Gastrocnemius medialis (tissue), 4 donors: ENCODE measurements around the gene GNB1. TPM values are rescaled to one million over a fixed set of nuclear protein-coding genes. Genes with fewer than 3 reads are reported as not detected.
A peak's percentile ranks its signal among the peaks of the same experiment; 100 is the strongest.

Source experiments
- ATAC-seq, 2 donors: fragments of 150-250 bp; one replicate each; pipeline ENCODE4 v1.9.1; 2016
- DNase-seq, 2 donors: peaks; one replicate each; pipeline ENCODE4 v3.0.0-alpha.2; 2019
- H3K27ac ChIP-seq, 4 donors: fragments of 200-600 bp; sonication (generic); 1 replicate in 1 of 4; 2 replicates in 3 of 4; pipeline ENCODE4 v1.5.1; 2016 to 2018; ENCODE audit warnings: mild to moderate bottlenecking in 2 of 4, moderate library complexity in 1 of 4
- H3K27me3 ChIP-seq, 3 donors: fragments of 200-600 bp; sonication (generic) in 2 of 3; 1 replicate in 1 of 3; 2 replicates in 2 of 3; pipeline versions ENCODE4 v1.5.1 to v1.6.0; 2016 to 2019; ENCODE audit warnings: mild to moderate bottlenecking in 1 of 3, moderate library complexity in 1 of 3
- H3K36me3 ChIP-seq, 2 donors: fragments of 200-600 bp; sonication (generic) in 1 of 2; one replicate each; pipeline ENCODE4 v1.5.1; 2017 to 2018
- H3K4me1 ChIP-seq, 2 donors: fragments of 200-600 bp; sonication (generic) in 1 of 2; one replicate each; pipeline ENCODE4 v1.5.1; 2016 to 2017; ENCODE audit warnings: mild to moderate bottlenecking in 2 of 2
- H3K4me3 ChIP-seq, 4 donors: fragments of 200-600 bp; sonication (generic) in 3 of 4; 1 replicate in 1 of 4; 2 replicates in 3 of 4; pipeline ENCODE4 v1.5.1; 2016 to 2019; ENCODE audit warnings: mild to moderate bottlenecking in 2 of 4
- H3K9me3 ChIP-seq, 3 donors: fragments of 200-600 bp; sonication (generic) in 2 of 3; 1 replicate in 1 of 3; 2 replicates in 2 of 3; pipeline ENCODE4 v1.5.1; 2016 to 2019
- POLR2A ChIP-seq, 2 donors: fragments of 450-650 bp; IDR thresholded peaks; one replicate each; pipeline ENCODE4 v1.6.1; 2017; ENCODE audit warnings: antibody characterized with exemption in 2 of 2, mild to moderate bottlenecking in 2 of 2, moderate library complexity in 2 of 2
- in situ Hi-C, 4 donors: fragments of 200-750 bp; cut with MboI; loops; one replicate each; pipeline versions ENCODE4 v1.15.0 to v1.8.0; 2017; ENCODE audit warnings: low sequenced_read_pairs in 4 of 4
- intact Hi-C: fragments of 100-400 bp; cut with DNase I; formaldehyde crosslinking; loops from one replicate; pipeline ENCODE4 v1.15.1; 2023; ENCODE audit warnings: low total_unique reads
- total RNA-seq, 4 donors: library from RNA; depleted of rRNA; stranded (reverse); fragments of >200 nt; gene quantifications; one replicate each; pipeline versions ENCODE4 v1.1.0 to v1.2.3, GENCODE V29; 2016
- TF ChIP-seq, protein P1 (sequence below), 5 experiments: fragments of 450-650 bp in 3 of 5; fragments of 200-600 bp in 2 of 5; sonication (generic) in 2 of 5; IDR thresholded peaks in 4 of 5; conservative IDR thresholded peaks in 1 of 5; 1 replicate in 4 of 5; 2 replicates in 1 of 5; pipeline ENCODE4 v1.5.1; 2016 to 2019; ENCODE audit warnings: antibody characterized with exemption in 5 of 5, mild to moderate bottlenecking in 3 of 5, moderate library complexity in 3 of 5

The GNB1 gene
- total RNA-seq, 4 donors from 2014 or later: 29.9 to 44.1 (median 37.2) TPM

DNA sequence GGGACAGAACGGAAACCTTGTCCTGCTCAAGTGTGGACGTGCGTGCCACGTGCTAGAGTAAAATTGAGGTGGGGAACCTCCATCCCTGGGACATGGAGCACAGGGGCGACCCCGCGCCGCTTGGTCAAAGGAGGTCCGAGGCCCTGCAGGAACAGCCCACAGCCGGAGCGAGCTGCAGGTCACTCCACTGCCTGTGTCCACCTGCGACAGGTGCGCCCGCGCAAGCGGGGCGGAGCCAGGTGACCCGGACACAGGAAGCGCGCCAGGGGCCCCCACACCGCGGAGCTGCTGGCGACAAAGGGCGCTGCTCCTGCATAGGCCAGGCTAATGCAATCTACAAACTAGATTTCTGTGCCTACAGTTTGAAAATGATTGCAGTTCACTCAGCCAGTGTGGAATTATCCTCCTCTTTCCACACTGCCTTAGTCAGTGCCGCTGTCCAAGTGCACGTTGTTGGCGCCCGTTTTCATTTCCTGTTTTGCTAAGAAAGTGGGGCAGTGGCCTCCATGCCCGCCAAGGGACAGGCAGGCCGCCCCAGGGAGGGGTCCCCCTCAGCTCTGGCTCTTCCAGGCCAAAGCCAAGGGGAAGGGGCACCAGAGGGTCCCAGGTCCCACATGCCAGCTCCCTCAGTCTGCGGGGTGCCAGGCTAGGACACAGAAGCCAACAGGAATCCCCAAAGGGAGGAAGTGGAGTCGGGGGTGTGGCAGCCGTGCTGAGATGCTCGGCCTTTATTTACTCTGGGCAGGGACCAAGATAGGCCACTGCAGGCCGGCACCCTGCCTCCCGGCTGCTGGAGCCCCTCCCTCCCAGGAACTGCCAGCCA lies 108.3 kb downstream of the GNB1 start:
- peak; percentile 43 to 61 for DNase-seq
- intact Hi-C loops (no loop called here), in situ Hi-C loops (loop anchor here in 1 of 4 donors (10.0 kb wide), 1 partner anchor 102 kb away; no protein-coding TSS in a partner anchor)
- peak; percentile 22 to 26 for ATAC-seq
- Histone ChIP-seq H3K27me3 (no peaks in the 10 kb centered on the region), H3K36me3 (peaks cover 0 to 26% of the 10 kb centered on the region in 2 donors), H3K9me3 (no peaks in the 10 kb centered on the region), H3K27ac (peak overlapping the region; percentile 65 to 99 (median 80)), H3K4me3 (peak overlapping the region; percentile 18 to 37 (median 35)), H3K4me1 (peaks cover 22 to 32% of the 10 kb centered on the region in 2 donors)
- TF ChIP-seq, protein P1, sequence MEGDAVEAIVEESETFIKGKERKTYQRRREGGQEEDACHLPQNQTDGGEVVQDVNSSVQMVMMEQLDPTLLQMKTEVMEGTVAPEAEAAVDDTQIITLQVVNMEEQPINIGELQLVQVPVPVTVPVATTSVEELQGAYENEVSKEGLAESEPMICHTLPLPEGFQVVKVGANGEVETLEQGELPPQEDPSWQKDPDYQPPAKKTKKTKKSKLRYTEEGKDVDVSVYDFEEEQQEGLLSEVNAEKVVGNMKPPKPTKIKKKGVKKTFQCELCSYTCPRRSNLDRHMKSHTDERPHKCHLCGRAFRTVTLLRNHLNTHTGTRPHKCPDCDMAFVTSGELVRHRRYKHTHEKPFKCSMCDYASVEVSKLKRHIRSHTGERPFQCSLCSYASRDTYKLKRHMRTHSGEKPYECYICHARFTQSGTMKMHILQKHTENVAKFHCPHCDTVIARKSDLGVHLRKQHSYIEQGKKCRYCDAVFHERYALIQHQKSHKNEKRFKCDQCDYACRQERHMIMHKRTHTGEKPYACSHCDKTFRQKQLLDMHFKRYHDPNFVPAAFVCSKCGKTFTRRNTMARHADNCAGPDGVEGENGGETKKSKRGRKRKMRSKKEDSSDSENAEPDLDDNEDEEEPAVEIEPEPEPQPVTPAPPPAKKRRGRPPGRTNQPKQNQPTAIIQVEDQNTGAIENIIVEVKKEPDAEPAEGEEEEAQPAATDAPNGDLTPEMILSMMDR (IDR thresholded peaks at IDR 0.05 in 4 of 5, conservative IDR thresholded peaks at IDR 0.05 in 1 of 5): no peak
- TF ChIP-seq POLR2A (IDR thresholded peaks at IDR 0.05): no peak

DNA sequence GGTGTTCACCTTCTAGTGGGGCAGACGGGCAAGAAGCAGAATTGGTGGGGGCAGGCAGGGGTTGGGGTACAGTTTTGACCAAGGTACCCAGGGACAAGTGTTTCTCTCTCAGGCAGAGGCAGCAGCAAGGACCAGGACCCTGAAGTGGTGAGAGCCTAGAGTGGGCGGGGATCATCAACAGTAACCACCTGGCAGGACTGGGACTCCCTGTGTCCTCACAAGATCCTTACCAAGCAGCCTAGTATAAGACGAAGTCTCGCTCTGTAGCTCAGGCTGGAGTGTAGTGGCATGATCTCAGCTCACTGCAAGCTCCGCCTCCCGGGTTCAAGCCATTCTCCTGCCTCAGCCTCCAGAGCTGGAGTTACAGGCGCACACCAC lies 109.4 kb downstream of the GNB1 start:
- DNase-seq (no peak), ATAC-seq (no peak)
- TF ChIP-seq, protein P1 (IDR thresholded peaks at IDR 0.05 in 4 of 5, conservative IDR thresholded peaks at IDR 0.05 in 1 of 5): no peak
- no peak for TF ChIP-seq POLR2A (IDR thresholded peaks at IDR 0.05)
- peaks cover 0 to 15% of the 10 kb centered on the region in 2 donors for H3K36me3 ChIP-seq
- intact Hi-C loops: no loop called here
- H3K9me3 ChIP-seq: no peaks in the 10 kb centered on the region
- peak overlapping the region in 3 of 4 donors; percentile 13 to 99 (median 91) for H3K27ac ChIP-seq
- in situ Hi-C loops: loop anchor here in 1 of 4 donors (10.0 kb wide), 1 partner anchor 103 kb away; no protein-coding TSS in a partner anchor
- no peaks in the 10 kb centered on the region for H3K27me3 ChIP-seq
- peaks cover 30 to 42% of the 10 kb centered on the region in 2 donors for H3K4me1 ChIP-seq
- no peak overlapping the region for H3K4me3 ChIP-seq

DNA sequence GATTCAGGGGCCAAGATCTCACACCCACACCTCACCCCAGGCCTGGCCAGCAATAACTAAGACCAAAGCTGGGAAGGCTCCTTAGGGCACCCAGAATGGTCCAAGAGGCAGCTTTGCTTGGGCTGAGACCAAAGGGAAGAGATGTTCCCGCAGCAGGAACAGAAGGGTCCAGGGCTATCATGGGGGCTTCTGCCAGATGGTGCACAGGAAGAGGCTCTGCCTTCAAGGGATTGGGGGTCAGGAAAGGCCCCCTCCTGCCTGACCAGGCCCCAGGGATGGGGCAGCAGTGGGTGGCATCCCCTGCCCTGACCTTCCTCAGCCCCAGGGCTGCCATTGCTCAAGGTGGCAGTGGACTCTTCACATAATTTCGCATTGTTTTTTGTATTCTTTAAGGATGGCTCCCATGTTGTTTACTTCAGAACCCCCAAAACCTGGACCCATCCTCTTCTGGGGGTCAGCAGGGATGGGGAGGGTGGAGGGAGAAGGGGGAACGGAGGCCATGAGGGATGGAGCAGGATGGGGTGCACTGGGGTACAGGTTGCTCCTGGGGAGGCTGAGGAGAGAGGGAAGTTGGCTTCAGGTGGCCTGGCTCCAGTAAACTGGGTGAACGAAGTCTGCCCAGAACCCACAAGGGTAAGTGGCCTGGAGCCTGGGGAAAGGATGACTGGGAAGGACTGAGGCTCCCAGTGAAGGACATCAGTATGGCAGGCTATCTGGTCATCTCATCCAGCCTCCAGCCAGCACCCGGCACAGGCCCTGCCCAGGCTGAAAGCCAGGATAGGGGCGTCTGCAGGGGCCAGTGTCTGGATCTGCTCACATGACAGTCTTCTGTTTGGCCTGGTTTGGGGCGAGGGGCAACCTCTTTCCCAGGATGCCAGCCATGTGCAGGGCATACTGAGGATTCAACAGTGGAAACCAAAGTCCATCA lies 110.0 kb downstream of the GNB1 start:
- ATAC-seq (no peak), DNase-seq (no peak)
- Histone ChIP-seq H3K27ac (peak overlapping the region; percentile 47 to 99 (median 94)), H3K9me3 (no peaks in the 10 kb centered on the region), H3K4me3 (no peak overlapping the region), H3K27me3 (no peaks in the 10 kb centered on the region), H3K36me3 (peaks cover 0 to 9% of the 10 kb centered on the region in 2 donors), H3K4me1 (peaks cover 37 to 48% of the 10 kb centered on the region in 2 donors)
- intact Hi-C loops (no loop called here), in situ Hi-C loops (loop anchor here in 1 of 4 donors (10.0 kb wide), 1 partner anchor 104 kb away; no protein-coding TSS in a partner anchor)
- TF ChIP-seq POLR2A (IDR thresholded peaks at IDR 0.05): no peak
- TF ChIP-seq, protein P1 (IDR thresholded peaks at IDR 0.05 in 4 of 5, conservative IDR thresholded peaks at IDR 0.05 in 1 of 5): no peak

DNA sequence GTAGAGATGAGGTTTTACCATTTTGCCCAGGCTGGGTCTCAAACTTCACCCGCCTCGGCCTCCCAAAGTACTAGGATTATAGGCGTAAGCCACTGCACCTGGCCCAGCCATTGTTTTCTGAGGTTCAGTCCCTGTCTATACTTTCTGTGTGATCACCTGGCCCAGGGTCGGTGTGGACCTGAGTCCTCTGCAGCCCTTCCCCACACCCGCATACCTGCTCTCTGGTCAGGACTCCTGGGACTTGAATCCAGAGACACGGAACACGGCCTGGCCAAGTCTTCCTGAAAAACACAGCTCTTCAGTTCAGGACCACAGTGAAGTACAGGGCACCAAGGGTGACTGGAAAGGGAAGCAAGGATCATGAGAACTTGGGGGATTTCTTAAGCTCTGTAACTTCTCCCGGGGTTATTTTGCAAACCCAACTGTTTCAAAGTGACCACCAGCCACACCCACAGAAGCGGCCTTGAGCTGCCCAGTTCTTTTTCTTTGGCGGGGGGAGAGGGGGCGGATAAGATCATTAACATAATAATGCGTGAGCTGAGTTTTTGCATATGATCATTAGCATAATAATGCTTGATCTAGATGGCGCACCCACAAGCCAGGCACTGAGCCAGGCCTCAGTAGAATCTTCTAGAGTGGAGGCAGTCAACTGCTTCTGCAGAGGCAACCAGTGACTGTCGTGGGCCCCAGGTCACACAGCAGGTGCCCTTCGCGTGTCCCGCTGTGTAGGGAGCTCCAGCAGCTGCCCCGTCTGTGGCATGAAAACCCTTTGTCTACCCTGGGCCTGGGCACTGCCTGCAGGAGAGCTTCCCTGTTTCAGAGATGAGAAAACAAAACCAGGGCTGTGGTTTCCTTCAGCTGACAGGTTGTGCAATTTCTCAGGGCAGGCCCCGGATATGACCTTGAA lies 110.9 kb downstream of the GNB1 start:
- Histone ChIP-seq H3K4me1 (peaks cover 45 to 57% of the 10 kb centered on the region in 2 donors), H3K27me3 (no peaks in the 10 kb centered on the region), H3K36me3 (no peaks in the 10 kb centered on the region), H3K27ac (peak overlapping the region; percentile 47 to 99 (median 94)), H3K9me3 (no peaks in the 10 kb centered on the region), H3K4me3 (peak overlapping the region in 1 of 4 donors; percentile 79)
- TF ChIP-seq, protein P1 (IDR thresholded peaks at IDR 0.05 in 4 of 5, conservative IDR thresholded peaks at IDR 0.05 in 1 of 5): no peak
- no peak for TF ChIP-seq POLR2A (IDR thresholded peaks at IDR 0.05)
- intact Hi-C loops (no loop called here), in situ Hi-C loops (loop anchor here in 1 of 4 donors (10.0 kb wide), 1 partner anchor 105 kb away; no protein-coding TSS in a partner anchor)
- DNase-seq (peak in 1 of 2 donors; percentile 61), ATAC-seq (no peak)
